Measurements from ENCODE around the gene FAM47B. TPM values are rescaled to one million over a fixed set of nuclear protein-coding genes. Genes with fewer than 3 reads are reported as not detected.

Gene FAM47B
- not detected for polyA plus RNA-seq (ENCODE audit: insufficient read length in 10 of 10)
- long read RNA-seq, donor 1 = 0 reads
- long read RNA-seq, donor 2 = 0 reads
- long read RNA-seq, donor 3 = 0 reads
- long read RNA-seq, donor 4 = 0 reads
- long read RNA-seq, donor 5 = 0 reads
- long read RNA-seq, donor 6 = 0 reads
- long read RNA-seq, donor 7 = 0 reads
- long read RNA-seq, donor 8 = 0 reads
- long read RNA-seq, donor 9 = 0 reads

- DNase-seq = no peak
Measured at GRCh38 chrX:34942496-34942895, at the start of gene FAM47B. TSS of gene FAM47B (plus strand) at chrX:34942796. CDS start at chrX:34942832, 36 bp downstream.

GRCh38 chrX:34893741-34894140, 48.9 kb upstream of the FAM47B start:
- no peak for DNase-seq

DNA sequence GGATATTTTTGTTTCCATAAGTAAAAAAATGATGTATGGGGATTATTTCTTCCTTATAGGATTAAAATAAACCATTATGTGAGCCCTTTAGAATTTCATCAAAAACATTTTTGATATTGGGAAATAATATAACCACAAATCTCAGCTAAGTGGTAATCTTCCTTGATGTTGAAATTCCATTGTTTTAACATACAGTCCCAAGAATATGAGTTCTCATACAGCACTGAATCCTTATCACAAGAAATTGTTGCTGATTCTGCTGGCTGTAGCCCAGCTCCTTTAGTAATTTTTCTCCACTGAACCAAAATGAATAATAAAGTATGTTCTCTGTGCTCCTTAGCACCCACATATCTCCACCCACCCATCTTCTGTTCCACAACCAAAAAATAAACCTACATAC, 41.9 kb upstream of the FAM47B start:
- DNase-seq = no peak

DNA sequence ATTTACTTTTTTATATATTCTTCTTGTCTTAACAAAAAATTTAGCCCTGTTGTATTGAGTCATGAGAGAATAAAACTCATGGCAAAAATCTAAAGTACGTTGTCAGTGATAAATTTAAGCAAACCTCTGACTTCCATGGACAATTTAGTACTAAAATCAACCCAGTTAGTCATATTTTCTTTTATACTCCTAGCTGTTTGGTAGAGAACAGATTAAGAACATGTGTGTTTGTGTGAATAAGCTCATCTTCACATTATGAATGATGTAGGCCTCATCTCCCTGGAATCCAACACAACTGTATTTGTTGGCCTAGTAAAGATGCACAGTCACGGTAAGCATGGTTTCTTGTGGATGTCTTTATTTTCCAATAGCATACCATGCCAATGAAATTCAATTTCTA, 40.8 kb upstream of the FAM47B start:
- peak in 1 of 3 donors; percentile 46 for DNase-seq

DNA sequence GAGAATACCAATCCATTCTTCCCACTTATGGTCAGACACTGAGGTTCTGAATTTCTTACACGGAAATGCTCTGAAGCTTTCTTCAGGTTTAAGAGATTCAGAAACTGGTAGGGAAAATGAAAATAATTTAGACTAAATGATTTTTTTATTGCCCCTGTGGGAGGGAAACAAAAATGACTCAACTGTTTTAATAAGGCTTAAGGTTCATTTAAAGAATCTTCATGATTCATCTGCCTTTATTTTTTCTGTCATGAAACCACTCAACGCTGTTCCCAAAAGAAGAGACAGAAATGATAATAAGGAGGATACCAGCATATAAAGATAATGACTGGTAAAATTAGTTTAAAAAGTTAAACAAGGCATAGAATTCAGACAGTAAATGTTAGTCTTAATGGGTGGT, 39.3 kb upstream of the FAM47B start:
- DNase-seq = no peak

DNA sequence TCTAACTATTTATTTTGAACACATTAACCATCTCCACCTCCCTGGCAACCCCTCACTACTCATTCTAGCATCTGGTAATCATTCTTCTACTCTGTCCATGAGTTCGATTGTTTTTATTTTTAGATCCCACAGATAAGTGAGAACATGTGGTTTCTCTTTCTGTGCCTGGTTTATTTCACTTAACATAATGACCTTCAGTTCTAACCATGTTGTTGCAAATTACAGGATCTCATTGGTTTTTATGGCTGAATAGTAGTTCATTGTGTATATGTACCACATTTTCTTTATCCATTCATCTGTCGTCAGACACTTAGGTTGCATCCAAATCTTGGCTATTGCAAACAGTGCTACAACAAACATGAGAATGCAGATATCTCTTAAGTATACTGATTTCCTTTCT, 33.4 kb upstream of the FAM47B start:
- DNase-seq = no peak

DNA sequence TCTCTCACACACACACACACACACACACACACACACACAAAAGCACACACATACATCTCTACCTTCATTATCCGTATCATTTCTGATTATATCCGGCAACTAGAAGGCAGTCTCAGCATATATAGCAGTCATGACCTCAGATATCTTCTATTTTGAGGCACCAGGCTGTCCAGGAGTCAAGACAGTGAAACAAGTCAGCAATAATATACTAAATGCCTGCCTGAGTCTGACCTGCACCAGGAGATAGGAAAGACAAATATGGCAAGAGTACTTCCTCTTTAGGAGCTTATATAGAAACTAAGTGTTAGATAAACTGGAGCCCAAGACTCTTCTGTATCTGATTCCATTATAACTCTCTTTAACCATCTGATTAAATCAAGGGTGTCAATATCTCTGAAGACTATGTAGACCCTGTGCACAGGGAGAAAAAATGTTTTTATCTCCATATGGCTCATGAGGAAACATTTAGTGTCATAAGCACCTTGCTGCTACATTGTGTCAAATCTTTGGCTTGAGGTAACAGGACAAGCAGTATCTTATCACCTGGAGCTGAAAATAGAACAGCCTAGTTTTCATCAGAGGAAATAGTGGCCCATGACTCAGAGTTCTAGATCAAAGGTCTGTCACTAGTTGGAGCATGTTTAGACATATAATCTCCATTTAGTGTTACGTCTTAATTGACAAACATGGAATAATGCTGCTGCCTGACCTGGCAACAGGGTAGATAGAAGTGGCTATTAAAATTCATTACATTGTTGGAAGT, 27.0 kb upstream of the FAM47B start:
- no peak for DNase-seq

- DNase-seq = no peak
Measured at GRCh38 chrX:34917146-34917545, 25.4 kb upstream of the FAM47B start.

- DNase-seq = no peak
Measured at GRCh38 chrX:34918091-34918736, 24.4 kb upstream of the FAM47B start.

- DNase-seq = peak; percentile 12 to 20 (median 13)
Measured at GRCh38 chrX:34918856-34919255, 23.7 kb upstream of the FAM47B start.

GRCh38 chrX:34927866-34928265, 14.7 kb upstream of the FAM47B start:
- DNase-seq = no peak

DNA sequence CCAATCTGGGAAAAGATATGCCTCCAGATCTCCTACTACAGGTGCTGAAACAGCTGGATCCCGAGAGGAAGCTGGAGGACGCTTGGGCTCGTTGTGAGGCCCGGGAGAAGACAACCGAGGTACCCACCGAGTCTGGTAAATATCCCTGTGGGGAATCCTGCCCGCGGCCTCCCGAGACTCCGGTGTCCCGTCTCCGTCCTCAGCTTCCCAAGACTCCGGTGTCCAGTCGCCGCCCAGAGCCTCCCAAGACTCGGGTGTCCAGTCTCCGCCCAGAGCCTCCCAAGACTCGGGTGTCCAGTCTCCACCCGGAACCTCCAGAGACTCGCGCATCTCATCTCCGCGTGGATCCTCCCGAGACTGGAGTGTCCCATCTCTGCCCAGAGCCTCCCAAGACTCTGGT, 639 bp downstream of the FAM47B start:
- DNase-seq = no peak

- peak in 1 of 3 donors; percentile 2 for DNase-seq
Measured at GRCh38 chrX:34956916-34957315, 14.3 kb downstream of the FAM47B start.

DNA sequence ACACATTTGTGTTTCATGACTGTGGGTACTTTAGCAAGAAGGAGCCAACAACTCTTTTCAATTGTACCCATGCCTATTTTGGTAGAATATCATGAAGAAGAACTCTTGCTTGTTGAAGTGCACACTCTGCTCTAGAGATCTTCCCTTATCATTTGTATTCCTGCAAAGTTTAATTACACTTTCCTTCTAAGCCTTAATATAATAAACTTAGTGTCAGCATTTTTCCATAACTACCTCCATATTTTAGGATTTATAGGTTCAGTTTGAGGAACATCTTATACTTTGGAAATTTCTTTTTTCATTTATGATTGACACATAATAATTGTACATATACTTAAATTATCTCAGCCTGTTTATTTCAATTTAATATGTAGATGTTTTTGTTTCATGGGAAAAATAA, 19.1 kb downstream of the FAM47B start:
- DNase-seq = no peak

GRCh38 chrX:34972206-34972605, 29.6 kb downstream of the FAM47B start:
- no peak for DNase-seq

DNA sequence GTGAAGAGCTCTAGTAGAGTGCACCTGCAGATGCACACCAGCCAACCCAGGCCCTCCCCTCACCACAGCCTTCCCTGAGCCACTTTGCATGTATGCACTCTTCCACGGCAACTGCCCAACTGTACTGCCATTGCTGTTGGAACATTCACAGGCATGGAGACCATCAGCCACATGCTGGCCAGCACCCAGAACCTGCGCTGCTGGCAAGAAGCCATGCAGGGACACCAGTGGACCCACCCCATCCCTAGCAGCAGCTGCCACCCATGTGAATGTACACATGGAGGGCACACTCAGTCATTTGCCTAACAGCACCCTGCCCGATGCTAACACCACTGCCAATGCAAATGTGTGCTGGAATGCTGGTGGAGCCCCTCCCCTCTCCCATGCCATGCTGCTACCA, 35.6 kb downstream of the FAM47B start:
- DNase-seq = no peak

DNA sequence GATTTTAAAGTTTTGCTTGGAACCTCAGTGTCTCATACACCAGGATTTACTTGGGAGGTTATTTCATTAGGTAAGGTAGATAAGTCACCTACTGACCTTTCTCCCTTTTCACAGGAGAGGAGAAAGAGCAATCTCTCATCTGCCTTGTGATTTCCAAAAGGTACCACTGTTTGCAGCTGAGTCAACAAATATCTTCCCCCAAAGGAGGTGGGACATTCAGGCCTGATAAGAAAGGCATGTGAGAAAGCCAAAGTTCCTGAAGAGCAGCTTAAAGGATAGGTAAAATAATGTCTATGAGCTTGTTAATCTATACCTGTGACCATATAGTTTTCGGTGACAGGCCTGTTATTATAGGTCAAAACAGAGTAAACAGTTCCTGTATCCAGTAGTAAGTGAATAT, 45.0 kb downstream of the FAM47B start:
- no peak for DNase-seq

All from muscle of back (tissue), 13 donors.